Fibroblast of the aortic adventitia (primary cell): ENCODE data around the gene ATP5ME. TPM values are rescaled to one million over a fixed set of nuclear protein-coding genes. Genes with fewer than 3 reads are reported as not detected.
A peak's percentile ranks its signal among the peaks of the same experiment; 100 is the strongest.

Source experiments
- DNase-seq: peaks from one replicate; pipeline ENCODE4 v3.0.0-alpha.2; 2010; ENCODE audit warnings: low read depth
- H3K4me3 ChIP-seq: 2 replicates; pipeline ENCODE4 v1.5.1; 2011; ENCODE audit warnings: low read depth, mild to moderate bottlenecking, control low read depth, low read length, moderate library complexity
- CTCF ChIP-seq: IDR thresholded peaks from 2 replicates; pipeline ENCODE4 v1.5.1; 2011; ENCODE audit warnings: mild to moderate bottlenecking, low read length, control low read depth, inconsistent platforms; ENCODE audit not compliant: insufficient read depth
- total RNA-seq: library from RNA; depleted of rRNA; stranded (reverse); fragments of >200 nt; gene quantifications from 2 replicates; pipeline ENCODE4 v1.2.3, GENCODE V29; 2012; ENCODE audit warnings: low replicate concordance

The ATP5ME gene
- total RNA-seq, 1 donor: 74.3 TPM

DNA sequence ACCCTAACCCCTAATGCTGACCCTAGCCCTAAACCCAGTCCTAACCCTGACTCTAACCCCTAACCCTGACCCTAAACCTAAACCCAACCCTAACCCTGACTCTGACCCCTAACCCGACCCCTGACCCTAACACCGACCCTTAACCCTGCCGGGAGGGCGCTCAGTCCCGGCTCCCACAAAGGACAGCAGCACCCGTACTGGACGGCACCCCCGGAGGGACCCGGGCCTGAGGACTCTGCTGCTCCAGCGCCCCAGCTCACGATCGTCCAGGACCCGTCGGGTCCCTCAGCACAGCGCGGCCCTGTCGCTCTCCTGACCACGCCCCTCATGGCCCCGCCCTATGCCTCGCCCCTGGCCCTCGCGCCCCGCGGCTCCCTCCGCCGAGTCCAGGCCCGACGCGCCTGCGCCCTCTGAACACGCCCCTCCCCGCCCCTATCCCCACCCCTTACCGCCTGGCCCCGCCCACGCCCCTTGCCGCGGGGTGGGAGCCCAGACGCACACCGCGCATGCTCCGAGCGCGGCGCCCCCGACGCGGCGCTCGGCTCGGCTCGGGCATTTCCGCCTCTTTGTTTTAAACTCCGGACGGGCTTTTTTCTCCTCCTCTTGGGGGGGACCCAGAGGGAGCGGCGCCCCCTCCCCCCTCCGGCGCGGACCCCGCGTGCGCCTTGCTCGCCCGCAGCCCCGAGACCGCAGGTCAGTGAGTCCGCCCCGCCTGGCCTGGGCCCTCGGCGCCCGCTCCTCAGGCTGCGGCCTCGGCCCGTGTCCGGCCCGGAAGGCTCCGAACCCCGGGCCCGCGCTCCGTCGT lies 31.4 kb upstream of the ATP5ME start, which contains the start of gene PCGF3:
TSS of gene PCGF3 (plus strand) at position 555 of the 805 bp plus-strand sequence. CDS start 27,849 bp downstream, outside the sequence.
- H3K4me3 ChIP-seq: peak within 1 kb of the TSS; percentile 78
- peak; percentile 92 for DNase-seq
- no peak for TF ChIP-seq CTCF

GRCh38 chr4:704971-705277 lies 30.8 kb upstream of the ATP5ME start:
- peak overlapping the region; percentile 65 for H3K4me3 ChIP-seq
- no peak for TF ChIP-seq CTCF

GRCh38 chr4:704198-704891 lies 30.3 kb upstream of the ATP5ME start:
- no peak for DNase-seq
- TF ChIP-seq CTCF: no peak
- H3K4me3 ChIP-seq: no peak overlapping the region

More at GRCh38 chr4:704971-705277, 30.8 kb upstream of the ATP5ME start:
- no peak for DNase-seq

GRCh38 chr4:703336-704197 lies 29.5 kb upstream of the ATP5ME start:
- TF ChIP-seq CTCF: no peak
- DNase-seq: no peak

DNA sequence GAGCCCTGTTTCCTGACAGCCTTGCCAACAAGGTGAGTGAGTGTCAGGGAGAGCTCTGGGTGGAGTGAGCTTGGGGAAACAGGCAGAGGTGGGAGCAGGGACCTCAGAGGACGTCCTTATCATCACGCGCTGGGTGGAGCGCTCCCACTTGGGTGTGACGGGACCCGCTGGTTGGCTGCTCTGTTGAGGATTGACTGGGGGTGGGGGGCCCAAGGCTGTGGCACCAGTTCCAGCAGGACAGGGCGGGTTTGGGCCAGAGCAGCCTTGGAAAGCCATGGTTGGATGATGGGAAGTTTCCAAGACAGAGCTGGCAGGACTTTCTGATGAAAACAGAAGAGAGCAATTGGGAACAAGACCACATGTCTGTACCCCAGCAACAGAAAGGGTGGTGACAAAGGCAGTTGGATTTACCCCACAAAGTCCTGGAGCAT lies 28.6 kb upstream of the ATP5ME start:
- no peak for DNase-seq
- TF ChIP-seq CTCF: no peak
- no peak overlapping the region for H3K4me3 ChIP-seq

More at GRCh38 chr4:703336-704197, 29.5 kb upstream of the ATP5ME start:
- H3K4me3 ChIP-seq: no peak overlapping the region

GRCh38 chr4:700587-701264 lies 26.6 kb upstream of the ATP5ME start:
- H3K4me3 ChIP-seq: no peak overlapping the region
- no peak for DNase-seq
- TF ChIP-seq CTCF: no peak
